HG03060 (cell line): ENCODE results near the gene MIPOL1.
"Not testable (repeated sequence)": the region's sequence is repeated elsewhere in the genome, so short reads cannot be mapped to it uniquely, and the experiment has no call there.

Experiments
- ATAC-seq: cut with Tn5 transposase; IDR thresholded peaks from one replicate; pipeline ENCODE4 v1.9.1; 2021; ENCODE audit warnings: low read depth, moderate number of reproducible peaks; ENCODE audit not compliant: unreplicated experiment

Gene MIPOL1

DNA sequence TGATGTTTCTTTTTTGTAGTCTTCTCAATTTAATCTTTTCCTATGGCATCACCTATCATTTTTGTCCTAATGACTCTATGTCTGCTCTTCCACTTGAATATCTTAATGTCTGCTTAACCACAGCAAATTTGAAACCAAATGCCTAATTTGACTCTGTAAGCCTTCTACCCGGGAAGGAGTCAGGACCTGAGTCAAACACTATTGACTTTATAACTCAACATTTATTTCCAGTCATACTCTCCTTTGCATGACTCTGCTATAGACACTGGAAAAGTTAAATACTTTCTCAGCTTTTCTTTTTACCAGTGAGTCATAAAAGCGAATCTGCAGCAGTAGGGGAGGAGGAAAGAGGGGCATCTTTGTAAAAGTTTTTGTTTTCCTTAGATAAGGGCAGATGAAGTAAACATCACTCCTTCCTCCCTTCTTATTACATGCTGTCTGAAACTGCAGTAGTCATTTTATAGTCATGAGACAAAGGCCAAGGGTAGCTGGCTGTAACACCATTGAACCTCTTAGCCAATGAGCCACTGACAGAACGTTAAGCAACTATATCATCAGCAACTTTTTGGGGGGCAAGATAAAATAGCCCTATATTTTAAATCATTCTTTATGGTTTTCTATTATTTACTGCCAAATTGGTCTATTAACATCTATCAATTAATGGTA is 179.3 kb downstream of the MIPOL1 start:
- ATAC-seq, result no peak

DNA sequence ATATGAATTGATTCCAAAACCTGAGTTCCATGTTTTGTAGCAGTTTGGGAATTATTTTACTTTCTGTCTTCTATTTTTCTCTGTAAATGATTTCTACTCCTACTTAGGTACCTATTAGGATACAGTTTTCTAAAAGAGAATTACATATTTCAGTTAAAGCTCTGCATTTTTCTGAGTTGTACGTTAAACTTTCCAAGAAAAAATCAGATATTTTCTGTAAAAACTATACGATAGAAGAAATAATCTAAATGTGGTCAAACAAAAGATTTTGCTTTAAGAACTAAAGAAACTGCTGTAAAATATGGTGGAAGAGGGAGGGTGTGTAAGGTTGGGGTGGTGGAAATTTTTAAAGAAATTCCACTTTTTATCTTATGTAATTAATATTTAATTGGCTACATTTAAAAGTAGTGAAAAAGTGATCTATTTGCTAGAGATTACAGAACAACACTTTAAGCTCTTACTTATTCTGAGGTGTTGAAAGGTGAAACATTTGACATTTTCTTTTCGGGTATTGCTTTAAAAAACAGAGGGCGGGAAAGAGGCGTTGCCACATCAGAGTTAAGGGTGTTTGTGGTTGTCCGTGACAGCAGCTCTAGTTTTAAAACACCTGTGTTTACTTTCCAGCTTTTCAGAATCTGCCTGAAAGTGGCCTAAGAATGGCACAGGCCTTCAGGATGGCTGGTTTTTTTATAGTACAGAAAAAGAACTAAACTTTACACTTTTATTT is 187.3 kb downstream of the MIPOL1 start:
- no peak for ATAC-seq

DNA sequence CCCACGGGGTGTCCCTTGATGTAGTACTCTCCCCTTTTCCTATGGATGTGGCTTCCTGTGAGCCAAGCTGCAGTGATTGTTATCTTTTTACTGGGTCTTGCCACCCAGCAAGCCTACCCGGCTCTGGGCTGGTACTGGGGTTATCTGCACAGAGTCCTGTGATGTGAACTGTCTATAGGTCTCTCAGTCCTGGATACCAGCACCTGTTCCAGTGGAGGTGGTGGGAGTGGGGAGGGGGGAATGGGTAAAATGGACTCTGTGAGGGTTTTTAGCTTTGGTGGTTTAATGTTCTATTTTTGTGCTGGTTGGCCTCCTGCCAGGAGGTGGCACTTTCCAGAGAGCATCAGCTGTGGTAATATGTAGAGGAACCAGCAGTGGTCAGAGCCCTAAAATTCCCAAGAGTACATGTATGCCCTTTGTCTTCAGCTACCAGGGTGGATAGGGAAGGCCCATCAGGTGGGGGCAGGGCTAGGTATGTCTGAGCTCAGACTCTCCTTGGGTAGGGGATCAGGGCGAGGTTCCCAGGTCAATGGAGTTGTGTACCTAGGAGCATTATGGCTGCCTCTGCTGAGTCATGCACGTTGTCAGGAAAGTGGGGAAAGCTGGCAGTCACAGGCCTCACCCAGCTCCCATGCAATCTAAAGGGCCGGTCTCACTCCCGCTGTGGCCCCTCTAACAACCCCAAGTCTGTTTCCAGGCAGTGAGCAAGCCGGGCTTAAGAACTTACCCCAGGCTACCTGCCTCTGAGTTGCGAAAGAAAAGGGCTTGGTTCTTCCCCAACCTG is 199.6 kb downstream of the MIPOL1 start:
- not testable (repeated sequence) for ATAC-seq

DNA sequence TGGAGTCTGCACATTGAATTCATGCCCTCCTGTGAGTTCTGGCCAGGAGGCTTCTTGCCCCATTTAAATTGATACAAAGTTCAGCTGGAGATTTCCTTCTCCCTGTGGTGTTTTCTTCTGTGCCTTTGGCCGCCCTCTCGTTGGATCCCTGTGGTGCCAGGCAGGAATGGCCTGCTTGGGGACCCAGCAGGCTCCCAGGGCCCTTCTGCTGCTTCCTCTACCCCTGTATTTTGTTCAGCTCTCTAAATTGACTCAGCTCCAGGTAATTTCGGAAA is 200.1 kb downstream of the MIPOL1 start:
- no peak for ATAC-seq

DNA sequence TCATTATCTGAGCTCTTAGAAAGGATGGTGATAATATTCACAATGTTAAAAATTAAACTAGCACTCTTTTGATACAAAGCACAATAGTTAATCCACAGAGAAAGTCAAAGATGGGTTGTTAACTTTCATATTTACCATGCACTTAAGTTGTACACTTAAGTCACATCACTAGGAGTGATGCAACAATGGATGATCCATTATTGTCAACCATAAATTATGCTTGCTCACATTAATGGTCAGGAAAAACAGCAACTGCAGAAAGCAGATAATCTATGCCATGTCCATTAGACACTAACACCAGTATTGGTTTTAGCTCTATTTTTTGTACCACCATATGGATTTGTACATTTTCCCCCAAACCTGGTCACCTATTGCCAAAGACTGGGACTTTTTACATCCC is 201.8 kb downstream of the MIPOL1 start:
- ATAC-seq, result no peak

DNA sequence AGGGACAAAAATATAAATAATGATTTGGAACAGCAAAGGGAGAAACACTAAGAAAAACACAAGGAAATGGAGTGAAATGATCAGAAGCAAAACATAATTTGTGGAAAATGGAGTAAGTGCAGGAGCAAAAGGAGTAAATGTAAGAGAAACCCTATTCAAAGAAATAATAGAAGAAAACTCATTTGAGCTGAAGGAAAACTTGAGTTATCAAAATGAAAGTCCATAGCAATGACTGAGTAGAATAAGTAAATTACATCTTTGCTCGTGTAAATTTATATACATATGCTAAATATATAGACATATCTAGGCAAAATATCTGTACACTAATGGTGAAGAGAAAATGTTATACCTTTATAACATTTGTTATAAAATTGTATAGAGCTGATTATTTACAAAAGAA is 203.4 kb downstream of the MIPOL1 start:
- no peak for ATAC-seq

DNA sequence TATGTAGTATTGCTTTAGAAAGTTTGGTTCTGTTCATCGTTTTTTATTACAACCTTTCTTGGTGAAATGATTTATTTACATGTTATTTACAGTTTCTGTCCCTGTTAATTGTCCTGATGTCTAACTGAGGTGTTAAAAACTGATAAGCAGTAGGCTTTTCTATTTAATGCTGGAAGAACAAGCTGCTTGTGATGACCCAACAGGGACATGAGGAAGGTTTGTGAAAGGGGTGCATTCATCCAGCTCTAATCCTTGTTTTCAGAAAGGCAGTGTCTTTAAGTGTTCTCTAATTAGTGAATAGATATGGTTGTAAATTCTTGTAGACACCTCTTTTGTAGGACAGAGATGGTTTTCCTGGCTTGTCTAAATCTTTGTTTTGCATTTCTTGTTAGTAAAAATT is 205.9 kb downstream of the MIPOL1 start:
- ATAC-seq, result no peak

DNA sequence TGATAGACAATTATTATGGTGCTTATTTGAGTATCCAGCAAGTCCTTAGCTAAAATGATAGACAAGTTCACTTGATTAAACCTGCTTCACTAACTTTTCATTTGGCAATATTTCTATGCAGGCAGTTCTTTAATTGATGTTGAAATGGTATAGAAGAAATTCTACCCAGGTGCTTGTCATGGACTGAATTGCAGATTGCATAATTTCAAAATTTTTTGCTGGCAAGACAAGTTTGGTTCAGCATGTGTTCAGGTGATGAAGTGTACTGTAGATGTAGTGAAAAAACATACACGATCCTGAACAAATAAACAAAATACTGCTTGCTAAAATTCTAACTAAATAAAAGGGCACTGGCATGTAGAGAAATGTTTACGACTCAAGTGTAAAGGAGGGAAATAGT is 208.4 kb downstream of the MIPOL1 start:
- ATAC-seq, result no peak

DNA sequence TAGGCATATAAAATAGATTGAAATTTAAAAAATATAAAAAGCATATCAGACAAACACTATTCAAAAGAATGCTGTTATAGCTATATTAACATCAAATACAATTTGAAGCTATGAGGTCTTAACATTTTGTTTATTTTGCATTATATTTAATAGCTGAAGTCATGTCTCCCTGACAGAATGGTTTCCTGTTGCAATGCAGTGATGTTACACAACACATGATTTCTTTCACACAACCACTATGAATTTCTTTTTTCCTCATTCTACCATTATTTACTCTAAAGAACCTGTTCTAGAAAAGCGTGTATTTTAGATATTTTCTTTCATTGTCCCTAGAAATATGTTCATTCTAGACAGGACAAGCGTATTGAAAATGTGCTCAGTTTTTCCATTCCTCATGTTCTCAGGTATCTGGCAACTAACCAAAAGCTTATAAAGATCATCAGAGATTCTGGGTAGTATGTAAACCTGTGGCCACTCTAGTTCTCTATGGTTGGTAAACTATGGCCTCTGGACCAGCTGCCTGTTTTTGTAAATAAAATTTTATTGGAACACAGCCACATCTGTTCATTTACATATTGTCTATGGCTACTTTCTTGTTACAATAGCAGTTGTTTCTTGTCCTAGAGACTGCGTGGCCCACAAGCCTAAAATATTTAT is 213.5 kb downstream of the MIPOL1 start:
- ATAC-seq, result no peak

DNA sequence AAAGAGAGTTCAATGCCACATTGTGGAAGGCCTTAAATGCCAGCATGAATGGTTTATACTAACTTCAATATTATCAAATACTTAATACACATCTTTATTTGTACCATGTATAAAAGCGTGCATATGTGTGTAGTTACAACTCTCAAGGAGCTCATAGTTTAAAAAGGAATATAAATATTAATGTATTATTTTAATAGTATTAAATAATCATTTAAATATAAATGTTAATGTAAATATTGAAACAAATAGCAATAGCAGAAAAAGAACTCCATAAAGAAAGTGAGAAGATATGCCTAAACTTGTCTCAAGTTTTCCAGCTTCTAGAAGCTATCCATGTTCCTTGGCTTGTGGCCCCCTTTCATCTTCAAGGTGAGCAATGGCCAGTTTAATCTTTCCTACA is 215.3 kb downstream of the MIPOL1 start:
- ATAC-seq, result no peak

DNA sequence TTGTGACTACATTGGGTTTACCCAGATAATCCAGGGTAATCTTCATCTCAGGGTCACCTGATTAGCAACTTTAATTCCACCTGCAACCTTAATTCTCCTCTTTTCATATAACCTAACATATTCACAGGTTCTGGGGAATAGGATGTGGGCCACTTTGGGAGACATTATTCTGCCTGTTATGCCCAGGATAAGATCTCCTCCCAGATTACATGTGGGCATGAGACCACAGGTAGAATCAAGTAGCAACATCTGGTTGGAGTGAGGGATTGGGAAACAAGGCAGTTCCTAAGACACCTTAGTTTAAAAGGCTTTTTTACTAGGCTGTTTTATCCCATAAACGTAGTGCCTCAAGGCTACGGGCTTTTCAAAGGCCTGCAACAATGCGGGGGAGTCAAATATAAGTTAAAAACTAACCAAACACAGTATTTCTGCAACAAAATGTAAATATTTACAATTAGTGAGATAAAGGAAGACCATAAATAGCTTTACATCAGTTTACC is 215.8 kb downstream of the MIPOL1 start:
- no peak for ATAC-seq

DNA sequence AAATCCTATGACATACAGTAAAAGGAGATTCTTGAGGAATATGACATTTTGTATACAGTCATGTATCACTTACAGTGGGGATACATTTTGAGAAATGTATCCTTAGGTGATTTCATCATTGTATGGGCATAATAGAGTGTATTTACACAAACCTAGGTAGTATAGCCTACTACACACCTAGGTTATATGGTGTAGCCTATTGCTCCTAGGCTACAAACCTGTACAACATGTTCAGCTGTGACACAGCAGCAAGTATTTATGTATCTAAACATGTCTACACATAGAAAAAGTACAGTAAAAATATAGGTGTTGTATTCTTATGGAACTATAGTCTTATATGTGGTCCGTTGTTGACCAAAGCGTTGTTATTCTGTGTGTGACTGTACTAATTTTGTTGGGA is 218.5 kb downstream of the MIPOL1 start:
- ATAC-seq, result no peak

DNA sequence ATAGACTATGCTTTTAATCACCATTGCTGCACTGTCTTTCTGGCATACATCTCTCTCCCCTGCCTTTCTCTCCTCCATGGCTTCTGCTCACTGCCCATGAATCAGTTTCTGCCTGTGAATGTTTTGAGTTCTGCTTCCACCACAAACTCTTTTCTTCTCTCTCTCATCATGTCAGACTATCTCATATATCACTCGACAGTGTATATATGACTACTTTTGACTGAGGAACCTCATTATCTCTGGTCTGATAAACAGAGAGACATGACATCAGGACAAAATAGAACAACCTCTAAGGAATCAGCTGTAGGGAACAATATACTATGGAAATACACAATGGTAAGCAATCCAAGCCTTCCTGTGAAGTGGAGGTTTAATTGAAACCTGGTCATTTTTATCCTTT is 219.4 kb downstream of the MIPOL1 start:
- no peak for ATAC-seq

DNA sequence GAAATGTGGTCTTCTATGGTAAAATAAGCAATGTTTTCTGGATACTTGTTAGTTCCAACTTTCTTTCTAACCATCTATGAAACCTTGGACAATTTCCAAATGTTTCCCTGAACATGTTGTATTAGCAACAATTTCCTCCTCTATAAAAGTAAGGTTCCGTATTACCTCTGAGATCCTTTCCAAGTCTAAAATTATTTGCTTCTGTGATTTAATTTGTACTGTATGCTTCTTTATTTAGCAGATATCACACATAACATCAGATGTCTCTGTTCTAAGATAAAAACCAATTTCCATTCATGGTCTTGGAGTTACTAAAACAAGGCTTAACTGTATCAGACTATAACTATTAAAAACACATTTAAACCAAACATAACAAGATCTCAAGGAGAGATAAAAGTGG is 220.1 kb downstream of the MIPOL1 start:
- no peak for ATAC-seq

DNA sequence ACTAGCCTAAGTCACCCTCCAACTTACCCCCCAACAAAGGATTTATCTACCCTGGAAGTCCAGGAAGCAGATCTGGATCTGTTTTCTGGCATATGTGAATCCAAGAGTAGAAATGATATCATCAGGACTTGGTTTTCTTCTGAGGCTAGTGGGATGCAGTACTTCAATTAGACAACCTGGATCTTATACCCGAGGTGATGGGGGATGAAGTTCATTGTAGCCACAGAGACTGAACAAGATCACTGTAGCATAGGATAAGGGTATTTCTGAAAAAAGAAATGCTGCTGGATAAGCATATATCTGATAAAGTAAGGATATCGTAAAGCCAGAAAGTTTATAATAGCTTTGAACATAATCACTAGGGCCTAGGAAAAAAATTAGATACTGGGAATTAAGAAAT is 222.9 kb downstream of the MIPOL1 start:
- ATAC-seq, result no peak

DNA sequence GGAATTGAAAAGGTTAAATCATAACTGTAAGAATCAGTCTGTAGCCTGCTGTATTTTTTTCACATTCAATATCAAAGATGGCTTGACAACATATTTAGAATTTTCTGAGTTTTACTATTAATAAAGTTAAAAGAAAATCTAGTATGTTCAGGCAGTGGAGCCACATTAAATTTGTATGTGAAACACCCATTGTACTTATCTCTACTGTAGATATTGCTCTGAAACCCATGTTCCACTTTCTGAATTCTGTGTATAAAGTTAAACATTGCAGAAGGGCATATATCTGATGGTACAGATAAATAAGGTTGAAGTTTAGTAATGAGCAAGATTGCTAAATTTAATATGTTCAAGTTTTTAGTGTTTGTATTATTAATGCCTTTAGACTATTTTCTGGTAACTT is 224.6 kb downstream of the MIPOL1 start:
- no peak for ATAC-seq

DNA sequence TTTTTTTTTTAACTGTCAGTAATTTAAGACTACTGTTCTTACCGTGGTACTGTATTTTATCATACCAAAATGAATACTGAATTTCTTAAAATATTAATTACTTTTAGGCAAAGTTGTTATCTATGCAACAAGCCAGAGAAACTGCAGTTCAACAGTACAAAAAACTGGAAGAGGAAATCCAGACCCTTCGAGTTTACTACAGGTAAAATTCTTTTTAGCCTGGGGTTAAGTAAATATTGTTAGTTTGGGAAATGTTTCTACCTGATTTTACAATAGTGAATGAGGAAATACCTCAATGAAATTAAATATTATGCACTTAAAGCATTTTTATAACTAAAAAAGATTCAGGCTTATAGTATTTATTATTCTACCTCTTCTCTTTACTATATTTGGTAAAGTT is 225.0 kb downstream of the MIPOL1 start:
- no peak for ATAC-seq

DNA sequence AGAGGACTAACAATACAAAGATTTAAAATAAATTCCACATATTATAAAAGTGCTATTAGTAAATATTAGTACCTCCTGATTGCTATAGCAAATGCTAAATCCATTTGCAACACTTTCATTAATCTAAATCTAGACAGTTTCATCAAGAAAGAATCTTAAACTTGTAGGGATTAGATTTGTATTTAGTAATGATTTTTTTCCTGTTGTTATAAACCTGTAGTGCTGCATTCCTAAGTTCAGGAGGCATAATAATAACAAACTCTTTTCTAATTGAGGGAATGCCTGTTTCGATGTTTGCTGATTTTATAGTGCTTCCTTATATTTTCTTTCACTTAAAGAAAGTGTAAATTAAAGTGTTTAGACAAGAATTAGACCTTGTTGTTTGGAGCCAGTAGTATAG is 231.2 kb downstream of the MIPOL1 start:
- no peak for ATAC-seq

DNA sequence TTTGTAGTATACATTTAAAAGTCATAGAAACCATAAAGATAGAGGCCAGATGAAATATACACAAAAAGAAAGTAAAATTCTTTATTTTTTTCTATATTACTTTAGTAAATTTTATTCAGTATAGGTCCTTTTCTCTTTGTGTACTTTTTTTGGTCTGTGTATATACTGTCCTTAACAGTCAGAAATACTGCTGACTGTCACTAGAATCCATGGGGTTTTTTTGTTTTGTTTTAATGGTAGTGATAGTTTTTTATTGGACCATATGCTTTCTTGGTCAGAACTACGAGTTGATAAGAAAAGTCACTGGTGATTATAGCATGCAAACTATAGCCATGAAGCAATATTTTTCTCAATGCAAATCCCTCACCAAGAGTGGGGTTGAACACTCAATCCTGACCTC is 231.9 kb downstream of the MIPOL1 start:
- ATAC-seq, result no peak

DNA sequence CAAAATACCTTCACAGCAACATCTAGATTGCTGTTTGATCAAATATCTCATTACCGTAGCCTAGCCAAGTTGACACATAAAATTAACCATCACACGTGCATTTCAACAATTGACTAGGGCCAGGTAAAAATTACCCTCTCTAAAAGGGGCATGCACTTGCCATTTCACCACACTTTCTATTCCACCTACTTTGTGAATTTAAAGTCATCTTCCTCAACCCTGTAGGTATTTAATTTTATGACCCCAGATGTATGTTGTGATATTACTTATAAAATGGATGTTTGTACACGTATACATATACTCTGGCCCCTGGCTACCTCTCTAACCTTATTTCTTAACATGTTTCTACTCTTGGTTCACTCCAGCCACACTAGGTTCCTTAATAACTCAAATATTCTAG is 237.1 kb downstream of the MIPOL1 start:
- no peak for ATAC-seq

DNA sequence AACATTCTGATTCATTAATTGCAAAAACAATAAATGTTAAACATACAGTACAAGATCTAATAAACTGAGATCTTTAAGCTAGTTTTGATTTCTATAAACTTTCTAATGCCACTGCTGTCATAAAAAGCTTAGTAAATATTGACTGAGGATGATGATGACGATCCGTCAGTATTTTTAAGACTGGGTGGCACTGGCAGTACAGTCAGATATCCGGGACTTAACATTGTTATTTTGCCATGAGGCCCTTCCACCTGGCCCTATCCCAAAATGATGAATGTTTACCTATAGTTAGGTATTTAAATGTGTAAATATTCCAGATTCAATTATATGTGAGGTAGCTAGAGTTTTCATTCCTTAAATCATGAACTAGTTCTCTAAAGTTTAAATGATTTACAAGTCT is 238.8 kb downstream of the MIPOL1 start:
- ATAC-seq, result no peak
